CD14-positive monocyte (primary cell): Measurements from ENCODE around the gene FGF14. TPM values are rescaled to one million over a fixed set of nuclear protein-coding genes. Genes with fewer than 3 reads are reported as not detected.

ENCODE experiments used
- DNase-seq, 3 donors: peaks; one replicate each; pipeline ENCODE4 v3.0.0-alpha.2; 2011 to 2022
- H2AFZ ChIP-seq: 2 replicates; pipeline ENCODE4 v1.6.0; 2012; ENCODE audit warnings: mild to moderate bottlenecking, low read depth, low read length, inconsistent platforms; ENCODE audit not compliant: insufficient read depth, poor library complexity, severe bottlenecking
- H3K27ac ChIP-seq, 2 donors: 1 replicate in 1 of 2; 2 replicates in 1 of 2; pipeline ENCODE4 v1.5.1; 2012 to 2013; ENCODE audit warnings: low read length in 2 of 2, control low read depth in 1 of 2, inconsistent platforms in 1 of 2, low read depth in 1 of 2, mild to moderate bottlenecking in 1 of 2
- H3K27me3 ChIP-seq, 2 donors: one replicate each; pipeline versions ENCODE4 v1.6.0 to v1.6.1; 2011 to 2013; ENCODE audit warnings: low read length in 2 of 2; ENCODE audit not compliant: control insufficient read depth in 2 of 2, insufficient read depth in 2 of 2
- H3K36me3 ChIP-seq, 2 donors: replicated peaks in 1 of 2; 1 replicate in 1 of 2; 2 replicates in 1 of 2; pipeline versions ENCODE4 v1.5.1 to v1.6.1; 2012 to 2013; ENCODE audit warnings: low read length in 2 of 2, control low read depth in 1 of 2, inconsistent platforms in 1 of 2, mild to moderate bottlenecking in 1 of 2; ENCODE audit not compliant: insufficient read depth in 2 of 2, control insufficient read depth in 1 of 2
- H3K4me1 ChIP-seq, 2 donors: 1 replicate in 1 of 2; 2 replicates in 1 of 2; pipeline versions ENCODE4 v1.5.1 to v1.6.1; 2012 to 2013; ENCODE audit warnings: low read length in 2 of 2, control low read depth in 1 of 2, inconsistent platforms in 1 of 2, mild to moderate bottlenecking in 1 of 2, moderate library complexity in 1 of 2; ENCODE audit not compliant: insufficient read depth in 2 of 2, control insufficient read depth in 1 of 2
- H3K4me2 ChIP-seq: replicated peaks from 2 replicates; pipeline ENCODE3; 2012; ENCODE audit warnings: low read length, moderate library complexity, mild to moderate bottlenecking; ENCODE audit not compliant: poor library complexity, severe bottlenecking; ENCODE audit errors: extremely low read depth
- H3K4me3 ChIP-seq, 3 experiments: fragments of 200-600 bp in 1 of 3; sonication (generic) in 1 of 3; replicated peaks in 1 of 3; 1 replicate in 2 of 3; 2 replicates in 1 of 3; pipeline ENCODE4 v1.5.1; 2011 to 2013; ENCODE audit warnings: low read length in 3 of 3, mild to moderate bottlenecking in 3 of 3, control low read depth in 2 of 3, low read depth in 2 of 3, inconsistent platforms in 1 of 3, moderate library complexity in 1 of 3
- H3K79me2 ChIP-seq: 2 replicates; pipeline ENCODE4 v1.6.0; 2012; ENCODE audit warnings: mild to moderate bottlenecking, control low read depth, inconsistent platforms, low read length, moderate library complexity; ENCODE audit not compliant: insufficient read depth
- H3K9ac ChIP-seq: 2 replicates; pipeline ENCODE4 v1.6.0; 2017; ENCODE audit warnings: low read length, mild to moderate bottlenecking; ENCODE audit not compliant: insufficient read depth, poor library complexity, severe bottlenecking
- H3K9me3 ChIP-seq, 2 donors: replicated peaks in 1 of 2; 1 replicate in 1 of 2; 2 replicates in 1 of 2; pipeline versions ENCODE4 v1.5.1 to v1.6.1; 2012 to 2013; ENCODE audit warnings: low read length in 2 of 2, control low read depth in 1 of 2; ENCODE audit not compliant: control insufficient read depth in 1 of 2, insufficient read depth in 1 of 2
- H4K20me1 ChIP-seq: 2 replicates; pipeline ENCODE4 v1.6.0; 2012; ENCODE audit warnings: mild to moderate bottlenecking, low read length, control low read depth, moderate library complexity; ENCODE audit not compliant: insufficient read depth
- H3K27ac Mint-ChIP-seq, 7 donors: one replicate each; pipeline ENCODE4 v1.8.0; 2020; ENCODE audit warnings: mild to moderate bottlenecking in 7 of 7, mixed read lengths in 7 of 7, moderate library complexity in 6 of 7, inconsistent platforms in 2 of 7
- H3K27me3 Mint-ChIP-seq, 3 donors: one replicate each; pipeline ENCODE4 v1.8.0; 2021 to 2022; ENCODE audit warnings: low read depth in 3 of 3, mild to moderate bottlenecking in 3 of 3, mixed read lengths in 3 of 3, moderate library complexity in 3 of 3, inconsistent platforms in 1 of 3
- H3K36me3 Mint-ChIP-seq, 2 donors: one replicate each; pipeline ENCODE4 v1.8.0; 2020; ENCODE audit warnings: mixed read lengths in 2 of 2, inconsistent platforms in 1 of 2, mild to moderate bottlenecking in 1 of 2
- H3K4me1 Mint-ChIP-seq: one replicate; pipeline ENCODE4 v1.8.0; 2020; ENCODE audit warnings: mild to moderate bottlenecking, mixed read lengths
- H3K4me3 Mint-ChIP-seq, 2 donors: one replicate each; pipeline ENCODE4 v1.8.0; 2020; ENCODE audit warnings: mild to moderate bottlenecking in 2 of 2, mixed read lengths in 2 of 2, moderate library complexity in 1 of 2
- H3K9me3 Mint-ChIP-seq, 7 donors: one replicate each; pipeline ENCODE4 v1.8.0; 2020 to 2022; ENCODE audit warnings: mixed read lengths in 7 of 7, mild to moderate bottlenecking in 6 of 7, moderate library complexity in 6 of 7, inconsistent platforms in 2 of 7
- WGBS: methylation state at CpG from one replicate; pipeline ENCODE4 v1.1.5; 2013; ENCODE audit warnings: missing lambda C conversion rate; ENCODE audit not compliant: insufficient coverage; 5-methylcytosine and 5-hydroxymethylcytosine counted together
- intact Hi-C, 2 donors: fragments of 100-400 bp; cut with micrococcal nuclease; formaldehyde crosslinking; loops; one replicate each; pipeline versions ENCODE4 v1.15.0 to v1.15.1; 2023
- polyA plus RNA-seq, 3 donors: library from polyadenylated mRNA; depleted of rRNA in 1 of 3; unstranded in 2 of 3; stranded (reverse) in 1 of 3; fragments of 300-500 nt in 2 of 3; fragments of >200 nt in 1 of 3; fragmentation: Illumina TruSeq in 2 of 3; gene quantifications; 1 replicate in 2 of 3; 2 replicates in 1 of 3; pipeline ENCODE4 v1.2.3, GENCODE V29; 2012 to 2021
- TF ChIP-seq, protein P1 (sequence below): fragments of 200-600 bp; IDR thresholded peaks from one replicate; pipeline ENCODE4 v1.8.0; 2022; ENCODE audit warnings: antibody characterized with exemption, mild to moderate bottlenecking

Gene FGF14
- polyA plus RNA-seq, 3 donors = not detected

DNA sequence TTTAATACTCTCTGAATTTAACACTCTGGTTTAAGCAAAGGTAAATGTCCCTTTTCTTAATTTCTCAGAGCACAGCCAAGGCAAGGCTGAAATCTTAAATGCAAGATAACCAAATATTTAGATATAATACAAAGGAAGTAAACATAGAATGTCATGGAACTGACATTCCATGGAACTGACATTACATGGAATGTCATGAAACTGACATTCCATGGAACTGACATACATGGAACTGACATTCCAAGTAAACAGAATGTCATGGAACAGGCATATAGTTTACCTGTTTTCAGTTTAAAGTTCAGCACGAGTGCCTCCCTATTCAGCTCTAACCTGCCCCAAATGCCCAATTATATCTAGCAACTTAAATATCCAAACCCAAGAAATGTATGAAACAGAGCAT lies 21.8 kb downstream of the FGF14 start:
- Histone ChIP-seq H3K79me2 (no peaks in the 10 kb centered on the region), H2AFZ (no peak overlapping the region), H3K4me2 (no peak overlapping the region), H3K27ac (no peak overlapping the region), H3K4me3 (no peak overlapping the region), H3K4me1 (no peaks in the 10 kb centered on the region), H3K9me3 (no peaks in the 10 kb centered on the region), H3K27me3 (no peaks in the 10 kb centered on the region), H4K20me1 (no peaks in the 10 kb centered on the region), H3K36me3 (no peaks in the 10 kb centered on the region), H3K9ac (no peak overlapping the region)
- Mint-ChIP-seq H3K36me3 (no peaks in the 10 kb centered on the region), H3K9me3 (no peaks in the 10 kb centered on the region), H3K4me1 (no peaks in the 10 kb centered on the region), H3K27ac (no peak overlapping the region), H3K27me3 (peaks cover 0 to 1% (median 0%) of the 10 kb centered on the region in 3 donors), H3K4me3 (no peak overlapping the region)
- TF ChIP-seq, protein P1, sequence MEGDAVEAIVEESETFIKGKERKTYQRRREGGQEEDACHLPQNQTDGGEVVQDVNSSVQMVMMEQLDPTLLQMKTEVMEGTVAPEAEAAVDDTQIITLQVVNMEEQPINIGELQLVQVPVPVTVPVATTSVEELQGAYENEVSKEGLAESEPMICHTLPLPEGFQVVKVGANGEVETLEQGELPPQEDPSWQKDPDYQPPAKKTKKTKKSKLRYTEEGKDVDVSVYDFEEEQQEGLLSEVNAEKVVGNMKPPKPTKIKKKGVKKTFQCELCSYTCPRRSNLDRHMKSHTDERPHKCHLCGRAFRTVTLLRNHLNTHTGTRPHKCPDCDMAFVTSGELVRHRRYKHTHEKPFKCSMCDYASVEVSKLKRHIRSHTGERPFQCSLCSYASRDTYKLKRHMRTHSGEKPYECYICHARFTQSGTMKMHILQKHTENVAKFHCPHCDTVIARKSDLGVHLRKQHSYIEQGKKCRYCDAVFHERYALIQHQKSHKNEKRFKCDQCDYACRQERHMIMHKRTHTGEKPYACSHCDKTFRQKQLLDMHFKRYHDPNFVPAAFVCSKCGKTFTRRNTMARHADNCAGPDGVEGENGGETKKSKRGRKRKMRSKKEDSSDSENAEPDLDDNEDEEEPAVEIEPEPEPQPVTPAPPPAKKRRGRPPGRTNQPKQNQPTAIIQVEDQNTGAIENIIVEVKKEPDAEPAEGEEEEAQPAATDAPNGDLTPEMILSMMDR = no peak
- intact Hi-C loops = no loop called here
- no peak for DNase-seq
- WGBS = 86% methylated on average over 1 of the region's 1 CpG

DNA sequence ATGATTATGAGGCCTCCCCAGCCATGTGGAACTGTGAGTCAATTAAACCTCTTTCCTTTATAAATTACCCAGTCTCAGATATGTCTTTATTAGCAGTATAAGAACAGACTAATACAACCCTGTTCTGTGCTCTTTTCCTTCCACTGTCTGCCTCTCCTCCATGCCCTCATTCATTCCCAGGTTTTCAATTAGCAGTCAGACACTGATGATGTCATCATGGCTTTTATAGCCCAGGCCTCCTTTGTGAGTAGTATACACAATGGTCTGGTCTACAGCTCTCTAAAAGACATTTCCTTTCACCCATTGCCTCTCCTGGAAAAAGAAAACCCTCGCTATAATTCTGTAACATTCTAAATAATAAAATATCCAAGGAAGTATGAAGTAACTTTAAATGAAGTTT lies 25.5 kb downstream of the FGF14 start:
- H3K4me3 Mint-ChIP-seq = no peak overlapping the region
- WGBS = no CpG with 5 or more reads among the region's 1 CpG
- no peak overlapping the region for H3K27ac Mint-ChIP-seq

More for the DNA sequence above, 25.5 kb downstream of the FGF14 start:
- Histone ChIP-seq H4K20me1 (no peaks in the 10 kb centered on the region), H3K4me1 (no peaks in the 10 kb centered on the region), H3K36me3 (no peaks in the 10 kb centered on the region), H3K9ac (no peak overlapping the region), H3K4me2 (no peak overlapping the region), H2AFZ (no peak overlapping the region), H3K27me3 (no peaks in the 10 kb centered on the region), H3K9me3 (no peaks in the 10 kb centered on the region), H3K4me3 (no peak overlapping the region), H3K27ac (no peak overlapping the region), H3K79me2 (no peaks in the 10 kb centered on the region)
- H3K27me3 Mint-ChIP-seq = no peaks in the 10 kb centered on the region
- no peaks in the 10 kb centered on the region for H3K4me1 Mint-ChIP-seq
- H3K36me3 Mint-ChIP-seq = no peaks in the 10 kb centered on the region
- no peaks in the 10 kb centered on the region for H3K9me3 Mint-ChIP-seq
- TF ChIP-seq, protein P1 = no peak
- intact Hi-C loops = no loop called here
- DNase-seq = no peak
